HPDE6-E6E7 (cell line): Measurements from ENCODE around the gene ARL5B.

Experiments
- DNase-seq: peaks from one replicate; pipeline ENCODE4 v3.0.0; 2011; ENCODE audit warnings: missing footprints; ENCODE audit errors: extremely low spot score

The ARL5B gene

GRCh38 chr10:18703521-18703920 is 44.3 kb downstream of the ARL5B start:
- no peak for DNase-seq

GRCh38 chr10:18710201-18710653 is 51.0 kb downstream of the ARL5B start:
- no peak for DNase-seq

DNA sequence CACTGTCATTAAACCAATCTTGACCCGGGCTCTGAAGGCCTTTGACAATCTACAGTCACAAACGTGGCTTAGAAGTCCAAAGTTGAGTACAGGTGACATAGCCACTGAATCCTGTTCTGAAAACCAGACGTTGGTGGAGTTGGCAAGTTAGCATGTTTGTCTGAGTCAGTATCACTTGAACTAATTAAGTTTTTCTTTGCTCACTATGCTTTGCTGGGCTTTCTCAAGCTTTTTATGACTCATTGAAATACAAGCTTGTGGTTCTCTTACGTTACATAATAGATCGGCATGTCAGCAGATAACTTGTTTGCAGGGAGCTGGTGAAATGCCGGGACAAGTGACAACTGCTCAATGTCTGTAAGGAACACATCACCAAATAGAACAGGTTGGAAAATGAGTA is 53.8 kb downstream of the ARL5B start:
- DNase-seq, result peak; percentile 20

DNA sequence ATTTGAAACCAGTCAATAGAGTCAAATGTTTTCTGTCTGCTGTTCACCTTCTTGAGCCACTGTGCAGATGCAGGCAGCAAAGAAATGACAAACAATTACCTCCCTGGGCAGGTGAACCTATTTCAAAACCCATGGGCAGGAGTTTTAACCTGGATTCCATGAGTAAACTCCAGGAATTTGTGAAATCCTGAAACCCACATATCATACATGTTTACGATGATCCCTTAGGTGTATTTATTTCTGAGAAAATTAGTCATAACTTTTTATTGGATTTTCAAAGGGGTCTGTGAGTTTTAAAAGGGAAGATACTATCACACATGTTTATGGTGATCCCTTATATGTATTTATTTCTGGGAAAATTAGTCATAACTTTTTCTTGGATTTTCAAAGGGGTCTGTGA is 59.8 kb downstream of the ARL5B start:
- no peak for DNase-seq

DNA sequence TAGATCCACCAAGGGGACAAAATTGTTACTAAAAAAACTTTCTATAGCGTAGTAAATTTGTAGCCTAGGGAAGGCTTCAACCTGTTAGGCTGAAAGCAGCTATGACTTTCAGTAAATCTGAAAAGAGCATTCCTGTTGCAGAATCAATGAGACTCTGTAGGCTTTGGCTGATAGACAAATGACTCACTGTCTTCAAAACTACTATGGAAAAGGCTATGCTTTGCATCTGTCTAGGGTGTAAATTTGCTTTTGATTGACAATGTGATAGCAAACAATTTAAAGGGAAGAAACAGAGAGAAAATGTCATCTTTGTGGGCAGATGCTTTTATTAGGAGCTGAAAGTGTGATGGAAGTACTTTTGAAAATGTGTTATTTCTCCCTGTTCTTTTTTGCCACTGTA is 60.6 kb downstream of the ARL5B start:
- no peak for DNase-seq

DNA sequence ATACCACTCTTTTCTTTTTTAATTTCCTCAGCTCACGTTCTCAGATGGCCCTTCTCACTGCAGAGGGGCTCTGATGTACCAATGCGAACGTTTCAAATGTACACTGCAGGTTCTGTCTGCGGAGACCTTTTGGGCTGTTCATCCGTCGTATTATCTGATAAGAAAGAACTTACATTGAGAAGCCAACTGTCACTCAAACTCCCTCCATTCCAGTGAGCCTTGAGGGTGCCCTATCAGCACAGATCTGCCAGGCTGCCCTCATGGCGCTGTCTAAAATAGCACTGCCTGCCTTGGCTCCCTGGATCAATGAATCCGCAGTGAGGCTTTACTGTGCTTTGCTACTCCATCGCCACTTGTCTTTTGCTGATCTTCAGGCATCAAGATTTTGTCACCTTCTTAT is 61.8 kb downstream of the ARL5B start:
- DNase-seq, result no peak

DNA sequence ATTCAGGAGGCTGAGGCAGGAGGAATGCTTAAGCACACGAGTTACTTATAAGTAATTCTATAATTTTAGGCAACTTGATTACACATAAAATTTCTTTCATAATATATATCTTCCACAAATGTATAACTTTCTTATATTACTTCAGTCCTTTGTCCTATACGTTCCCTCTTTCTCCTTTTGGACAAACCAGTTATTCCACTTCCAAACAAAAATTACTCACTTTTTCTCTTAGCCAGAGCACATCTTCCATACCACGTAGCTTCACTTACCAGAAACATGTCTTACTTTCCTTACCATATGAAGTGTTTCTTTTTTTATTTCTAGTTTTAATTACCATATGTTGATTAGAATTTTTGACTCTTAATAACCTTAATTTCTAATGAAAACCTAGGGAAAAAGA is 64.6 kb downstream of the ARL5B start:
- DNase-seq, result no peak
